HUES6 (cell line): Measurements from ENCODE around the gene UGT3A1.

Experiments
- H3K27ac ChIP-seq: 2 replicates; pipeline ENCODE4 v1.7.0; 2013; ENCODE audit warnings: low read depth, mild to moderate bottlenecking, low read length, inconsistent platforms
- H3K27me3 ChIP-seq: 2 replicates; pipeline ENCODE4 v1.6.1; 2013; ENCODE audit warnings: low read length; ENCODE audit not compliant: control insufficient read depth, insufficient read depth
- H3K36me3 ChIP-seq: 2 replicates; pipeline ENCODE4 v1.6.1; 2013; ENCODE audit warnings: low read length; ENCODE audit not compliant: control insufficient read depth, insufficient read depth
- H3K4me1 ChIP-seq: 2 replicates; pipeline ENCODE4 v1.6.1; 2013; ENCODE audit warnings: low read length; ENCODE audit not compliant: control insufficient read depth, insufficient read depth
- H3K4me3 ChIP-seq: 2 replicates; pipeline ENCODE4 v1.5.1; 2013; ENCODE audit warnings: low read depth, low read length
- H3K9ac ChIP-seq: one replicate; pipeline ENCODE4 v1.6.1; 2013; ENCODE audit warnings: mild to moderate bottlenecking, low read length
- H3K9me3 ChIP-seq: 2 replicates; pipeline ENCODE4 v1.6.1; 2013; ENCODE audit warnings: low read depth, low read length; ENCODE audit not compliant: control insufficient read depth, insufficient read depth

UGT3A1 gene

DNA sequence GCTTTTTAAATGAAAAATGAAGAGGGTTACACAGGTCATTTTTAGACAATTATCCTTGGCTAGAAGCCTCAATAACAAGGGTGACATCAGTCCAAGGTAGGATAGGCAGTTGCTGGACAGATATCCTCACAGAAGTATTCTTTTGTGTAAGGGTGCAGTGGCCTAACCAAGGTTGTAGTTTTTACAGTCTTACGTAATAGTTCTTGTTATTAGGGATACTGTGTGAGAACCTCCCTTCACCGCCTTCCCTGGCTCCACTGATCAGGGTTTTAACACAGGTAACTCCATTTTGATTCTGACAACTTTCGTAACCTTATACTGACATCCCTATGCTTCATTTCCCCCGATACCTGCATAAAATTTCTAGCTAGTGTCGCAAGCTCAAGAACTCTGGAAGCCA lies 44.1 kb downstream of the UGT3A1 start:
- Histone ChIP-seq H3K36me3 (no peaks in the 10 kb centered on the region), H3K27ac (no peak overlapping the region), H3K4me1 (no peaks in the 10 kb centered on the region), H3K27me3 (no peaks in the 10 kb centered on the region), H3K9me3 (no peaks in the 10 kb centered on the region), H3K9ac (no peak overlapping the region), H3K4me3 (no peak overlapping the region)

DNA sequence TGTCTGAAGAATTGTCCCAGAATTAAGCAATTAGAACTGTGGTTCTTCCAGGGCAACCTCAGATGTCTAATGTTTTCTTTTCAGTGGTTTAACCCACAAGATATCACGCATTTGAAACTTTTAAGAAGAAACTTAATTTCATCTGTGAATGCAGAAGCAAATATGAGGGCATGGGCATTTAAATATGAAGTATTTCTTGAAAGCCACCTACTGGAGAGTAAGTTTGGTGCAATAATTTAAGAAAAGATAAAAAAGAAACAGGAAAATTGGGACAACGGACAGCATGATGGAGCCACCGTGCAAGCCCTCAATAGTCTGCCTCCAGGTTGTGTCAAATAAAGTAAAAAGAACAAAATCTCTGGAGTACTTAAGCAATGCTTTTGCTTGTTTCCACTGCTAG lies 51.6 kb downstream of the UGT3A1 start:
- H3K4me1 ChIP-seq = no peaks in the 10 kb centered on the region
- no peaks in the 10 kb centered on the region for H3K9me3 ChIP-seq
- H3K27ac ChIP-seq = no peak overlapping the region
- no peaks in the 10 kb centered on the region for H3K36me3 ChIP-seq
- no peak overlapping the region for H3K4me3 ChIP-seq
- H3K27me3 ChIP-seq = peaks cover 21% of the 10 kb centered on the region
- no peak overlapping the region for H3K9ac ChIP-seq

GRCh38 chr5:35938568-35939227 lies 52.5 kb downstream of the UGT3A1 start, which contains the start of gene CAPSL:
Gene CAPSL, minus strand, starts transcription at chr5:35938622. Its CDS starts 17,502 bp downstream, at chr5:35921120.
- Histone ChIP-seq H3K4me3 (no peak within 1 kb of the TSS), H3K4me1 (no peaks in the 10 kb centered on the region), H3K9ac (no peak within 1 kb of the TSS), H3K36me3 (no peaks in the 10 kb centered on the region), H3K9me3 (no peaks in the 10 kb centered on the region), H3K27me3 (peaks cover 26% of the 10 kb centered on the region), H3K27ac (no peak within 1 kb of the TSS)

DNA sequence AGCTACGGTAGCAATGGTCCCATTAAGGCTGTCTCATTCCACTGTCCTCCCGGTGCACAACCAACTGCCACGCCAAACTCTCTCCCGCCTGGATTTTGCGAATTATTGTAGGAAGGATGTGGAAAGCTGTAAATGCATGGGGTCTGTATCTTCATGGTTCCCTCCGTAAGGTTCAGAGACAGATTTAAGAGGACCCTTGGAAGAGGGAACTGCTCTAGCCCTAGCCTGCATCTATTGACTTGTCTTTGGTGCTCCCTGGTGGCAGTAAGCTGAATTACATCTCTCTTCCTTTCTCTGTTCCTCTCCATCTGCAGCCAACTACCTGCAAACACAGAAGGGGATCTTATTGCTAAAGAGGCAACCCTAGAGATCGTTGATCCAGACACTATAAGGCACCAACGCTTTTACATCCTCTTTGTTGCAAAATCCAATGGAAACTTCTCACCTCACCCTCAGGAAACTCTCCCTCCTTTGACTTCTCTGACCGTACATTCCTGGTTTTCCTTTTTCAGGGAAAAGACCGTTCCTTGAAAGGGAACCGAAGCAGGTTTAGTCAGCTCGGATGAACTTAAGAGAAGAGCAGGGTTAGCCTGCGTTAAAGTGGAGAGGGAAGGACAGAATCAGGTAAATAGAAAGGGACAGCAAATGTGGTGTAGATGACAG lies 64.7 kb downstream of the UGT3A1 start:
- no peaks in the 10 kb centered on the region for H3K36me3 ChIP-seq
- H3K4me3 ChIP-seq = no peak overlapping the region; the same call in 1 of the 2 replicates
- no peaks in the 10 kb centered on the region; the same call in 1 of the 2 replicates for H3K4me1 ChIP-seq
- H3K9ac ChIP-seq = no peak overlapping the region
- H3K9me3 ChIP-seq = no peaks in the 10 kb centered on the region
- no peak overlapping the region for H3K27ac ChIP-seq
- H3K27me3 ChIP-seq = peaks cover 79% of the 10 kb centered on the region

DNA sequence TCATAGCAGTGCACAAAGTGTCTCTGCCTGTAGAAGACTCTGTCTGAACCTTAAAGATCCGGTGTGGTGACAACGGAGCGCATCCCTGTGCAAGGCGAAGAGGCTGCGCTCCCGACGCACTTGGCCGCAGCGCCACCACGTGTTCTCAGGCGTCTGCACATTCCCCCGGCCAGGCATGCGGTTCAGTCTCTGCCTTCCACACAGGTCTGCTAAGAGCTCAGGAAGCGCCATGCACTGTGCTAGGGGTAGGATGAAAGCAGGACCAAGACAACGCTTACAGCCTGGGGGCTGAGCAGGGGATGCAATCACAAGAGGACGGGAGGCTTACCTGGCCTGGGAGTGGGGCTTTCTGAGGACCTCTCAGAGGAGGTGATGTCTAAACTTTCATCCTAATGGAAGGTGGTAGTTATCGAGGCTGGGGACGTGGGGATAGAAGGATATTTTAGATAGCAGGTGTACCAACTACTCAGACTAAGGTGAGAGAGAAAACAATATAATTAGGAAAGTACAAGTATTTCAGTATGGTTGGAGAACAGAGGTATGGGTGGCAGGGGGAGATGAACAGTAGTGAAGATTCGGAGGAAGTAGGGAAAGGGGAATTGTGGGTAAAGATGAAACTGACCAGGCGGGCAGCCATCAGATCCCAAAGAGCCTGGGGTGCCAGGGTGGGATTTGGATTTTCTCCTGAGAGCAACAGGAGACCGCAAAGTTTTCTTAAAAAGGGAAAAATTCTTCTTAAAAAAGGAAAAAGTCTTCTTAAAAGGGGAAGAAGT lies 66.1 kb downstream of the UGT3A1 start:
- Histone ChIP-seq H3K4me1 (no peaks in the 10 kb centered on the region; the same call in 1 of the 2 replicates), H3K27me3 (peaks cover 76% of the 10 kb centered on the region), H3K27ac (no peak overlapping the region), H3K36me3 (no peaks in the 10 kb centered on the region), H3K4me3 (no peak overlapping the region), H3K9me3 (no peaks in the 10 kb centered on the region), H3K9ac (no peak overlapping the region)

GRCh38 chr5:35924122-35924949 lies 66.9 kb downstream of the UGT3A1 start:
- Histone ChIP-seq H3K4me3 (no peak overlapping the region), H3K9ac (no peak overlapping the region), H3K27me3 (peaks cover 73% of the 10 kb centered on the region), H3K4me1 (no peaks in the 10 kb centered on the region; the same call in 1 of the 2 replicates), H3K36me3 (no peaks in the 10 kb centered on the region), H3K9me3 (no peaks in the 10 kb centered on the region), H3K27ac (no peak overlapping the region)

DNA sequence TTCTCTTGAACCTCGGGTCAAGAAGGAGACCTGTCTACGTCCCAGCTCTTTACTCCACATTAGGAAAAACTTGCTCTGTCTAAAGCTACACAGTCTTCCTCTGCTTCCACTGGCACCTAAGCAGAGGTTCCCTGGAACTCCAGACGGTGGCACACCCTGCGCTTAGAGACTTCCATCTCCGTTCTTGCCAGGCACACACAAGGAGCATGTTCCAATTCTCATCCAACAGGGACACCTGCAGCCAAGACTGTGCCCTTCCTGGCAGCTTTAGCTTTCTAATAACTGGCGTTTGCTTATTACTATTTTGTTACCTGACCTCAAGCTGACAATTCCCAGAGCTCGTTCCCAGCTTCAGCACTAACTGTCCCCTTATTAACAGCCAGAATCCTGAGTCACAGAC lies 68.7 kb downstream of the UGT3A1 start:
- H3K27me3 ChIP-seq = peaks cover 56% of the 10 kb centered on the region
- no peak overlapping the region for H3K9ac ChIP-seq
- H3K4me1 ChIP-seq = no peaks in the 10 kb centered on the region; the same call in 1 of the 2 replicates
- no peak overlapping the region for H3K27ac ChIP-seq
- no peaks in the 10 kb centered on the region for H3K9me3 ChIP-seq
- no peaks in the 10 kb centered on the region for H3K36me3 ChIP-seq
- H3K4me3 ChIP-seq = no peak overlapping the region

GRCh38 chr5:35921930-35922329 lies 69.3 kb downstream of the UGT3A1 start:
- H3K36me3 ChIP-seq = no peaks in the 10 kb centered on the region
- H3K9me3 ChIP-seq = no peaks in the 10 kb centered on the region
- H3K27ac ChIP-seq = no peak overlapping the region
- no peaks in the 10 kb centered on the region; the same call in 1 of the 2 replicates for H3K4me1 ChIP-seq
- no peak overlapping the region for H3K4me3 ChIP-seq
- H3K27me3 ChIP-seq = peaks cover 51% of the 10 kb centered on the region
- H3K9ac ChIP-seq = no peak overlapping the region

GRCh38 chr5:35920890-35921289 lies 70.3 kb downstream of the UGT3A1 start:
- Histone ChIP-seq H3K27ac (no peak overlapping the region), H3K4me3 (no peak overlapping the region), H3K9ac (no peak overlapping the region), H3K9me3 (no peaks in the 10 kb centered on the region), H3K36me3 (no peaks in the 10 kb centered on the region), H3K27me3 (peaks cover 42% of the 10 kb centered on the region), H3K4me1 (no peaks in the 10 kb centered on the region)

DNA sequence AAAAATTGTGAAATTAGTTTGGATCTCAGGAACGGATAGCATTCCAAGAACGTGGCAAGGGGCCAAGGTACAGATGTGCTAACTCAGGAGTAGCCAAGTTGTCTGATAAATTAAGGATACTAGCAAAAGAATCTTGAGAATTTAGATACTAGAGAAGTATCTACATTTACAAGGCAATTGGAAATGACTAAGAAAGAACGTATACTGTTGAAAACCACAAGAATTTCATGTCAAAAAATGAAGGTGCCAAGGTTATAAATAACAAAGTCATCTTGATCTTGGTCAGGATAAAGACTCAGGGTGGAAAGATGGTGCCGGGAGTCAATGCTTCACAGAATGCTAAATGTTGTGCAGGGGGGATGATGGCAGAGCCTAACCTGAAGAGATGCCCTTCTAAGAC lies 72.0 kb downstream of the UGT3A1 start:
- no peak overlapping the region for H3K4me3 ChIP-seq
- H3K9me3 ChIP-seq = no peaks in the 10 kb centered on the region
- H3K4me1 ChIP-seq = no peaks in the 10 kb centered on the region
- no peak overlapping the region for H3K27ac ChIP-seq
- no peak overlapping the region for H3K9ac ChIP-seq
- H3K27me3 ChIP-seq = peaks cover 25% of the 10 kb centered on the region
- H3K36me3 ChIP-seq = no peaks in the 10 kb centered on the region
